ENCODE measurements around the gene C17orf114.
"Not testable (repeated sequence)": the region's sequence is repeated elsewhere in the genome, so short reads cannot be mapped to it uniquely, and the experiment has no call there.

Gene C17orf114

DNA sequence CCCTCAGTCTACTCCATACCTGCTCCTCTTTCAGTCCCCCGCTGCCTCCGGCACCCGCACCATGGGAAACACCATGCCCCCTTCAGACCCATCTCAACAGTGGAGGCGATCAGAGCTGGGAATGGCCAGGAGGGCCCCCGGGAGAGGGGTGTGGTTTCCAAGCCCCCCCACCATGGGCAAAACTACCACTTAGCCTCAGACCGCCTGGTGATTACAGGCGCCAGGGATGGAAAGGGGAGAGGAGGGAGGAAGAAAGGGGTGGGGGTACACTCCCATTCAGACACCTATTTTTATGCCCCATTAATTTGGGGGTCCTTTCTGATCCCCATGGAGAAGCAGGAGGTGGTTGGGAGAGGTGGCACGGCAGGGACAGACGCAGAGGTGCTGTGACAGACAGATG is at the start of gene C17orf114:
C17orf114 (minus strand) TSS at position 101 of the 400 bp plus-strand sequence.
- no peak for DNase-seq

- DNase-seq = no peak
Observed at GRCh38 chr17:4851084-4851483, 49.0 kb upstream of the C17orf114 start.

DNA sequence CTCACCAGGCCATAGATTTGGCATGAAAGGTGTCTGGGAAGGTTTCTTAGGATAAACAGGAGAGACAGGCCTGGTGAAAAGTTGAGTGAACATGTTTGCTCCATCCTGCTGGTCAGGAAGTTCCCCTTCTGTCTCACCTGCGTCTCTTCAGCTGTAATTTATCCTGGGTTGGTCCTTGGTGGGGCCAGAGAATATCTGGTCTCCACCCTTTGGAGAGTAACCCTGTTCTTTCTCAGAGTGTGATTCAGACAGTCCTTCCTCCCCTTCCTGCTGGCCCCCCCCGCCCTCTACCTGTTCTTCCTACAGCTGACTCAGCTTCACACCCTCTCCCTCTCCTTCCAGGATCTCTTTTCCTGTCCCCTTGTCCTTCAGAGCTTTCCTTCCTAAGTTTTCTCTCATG is 48.1 kb upstream of the C17orf114 start:
- DNase-seq = no peak

- DNase-seq = no peak
Observed at GRCh38 chr17:4849011-4849536, 46.9 kb upstream of the C17orf114 start.

GRCh38 chr17:4846635-4847390 is 44.7 kb upstream of the C17orf114 start:
- no peak for DNase-seq

- no peak for DNase-seq
Observed at GRCh38 chr17:4845118-4845517, 43.0 kb upstream of the C17orf114 start.

GRCh38 chr17:4843321-4844000 is 41.3 kb upstream of the C17orf114 start:
- DNase-seq = no peak

GRCh38 chr17:4842376-4842775 is 40.2 kb upstream of the C17orf114 start:
- DNase-seq = no peak

GRCh38 chr17:4840893-4841242 is 38.7 kb upstream of the C17orf114 start:
- peak; percentile 13 for DNase-seq

DNA sequence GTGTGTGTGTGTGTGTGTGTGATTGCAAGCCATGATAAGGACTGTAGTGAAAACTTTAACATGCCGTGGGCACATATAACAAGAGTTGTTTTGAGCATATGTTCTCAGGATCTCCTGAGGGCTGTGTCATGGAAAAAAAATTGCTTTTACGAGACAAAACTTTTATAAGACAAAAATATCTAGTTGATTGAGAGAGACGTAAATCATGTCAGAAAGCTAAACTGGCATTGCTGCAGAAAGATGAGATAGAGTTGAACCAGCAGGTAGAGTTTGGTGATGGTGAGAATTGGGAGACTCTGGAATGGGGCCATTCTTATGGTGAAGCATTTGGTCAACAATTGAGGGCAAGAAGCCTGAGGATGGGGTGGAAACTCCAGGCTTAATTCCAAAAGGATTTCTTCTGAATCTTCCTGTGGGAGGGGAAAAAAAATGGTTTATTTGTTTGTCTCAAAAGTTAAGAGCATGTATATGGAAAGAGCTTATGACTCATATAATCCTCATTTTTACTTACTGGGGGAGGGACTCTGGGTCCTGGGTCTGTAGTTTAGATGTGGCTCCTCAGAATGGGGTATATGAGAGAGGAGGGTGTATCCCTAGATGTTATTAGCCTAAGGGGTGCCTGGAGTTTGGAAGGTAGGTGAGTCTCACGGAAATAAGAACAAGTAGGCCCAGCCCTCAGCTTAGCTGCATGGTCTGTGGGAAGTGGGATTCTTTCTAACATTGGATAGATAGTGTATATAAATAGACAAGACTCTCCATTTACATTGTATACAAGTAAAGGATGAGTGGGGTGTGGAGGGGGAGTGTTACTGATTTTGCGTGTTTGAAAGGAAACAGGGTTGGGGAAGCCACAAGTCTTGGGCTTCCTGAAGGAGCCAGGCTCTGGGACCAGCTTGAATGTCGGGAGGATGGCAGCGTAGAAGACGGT is 38.1 kb upstream of the C17orf114 start:
- no peak for DNase-seq

DNA sequence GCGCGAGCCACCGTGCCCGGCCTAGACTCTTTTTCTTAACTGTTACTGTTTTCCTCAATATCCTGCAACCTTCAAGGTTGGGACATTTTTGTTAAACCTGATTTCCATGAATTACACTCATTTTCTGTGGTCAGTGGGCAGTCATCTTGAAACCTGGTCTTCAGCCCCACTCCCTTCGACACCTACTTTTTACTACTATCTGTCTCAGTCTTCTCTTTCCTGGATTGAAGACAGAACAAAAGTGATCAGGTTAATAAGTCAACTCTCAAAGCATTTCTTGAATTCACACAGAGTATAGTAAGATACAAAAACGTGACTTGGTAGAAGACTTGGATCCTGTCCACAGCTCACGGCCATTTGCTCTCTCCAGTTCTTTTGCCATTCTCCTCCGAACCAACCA is 37.1 kb upstream of the C17orf114 start:
- DNase-seq = no peak

DNA sequence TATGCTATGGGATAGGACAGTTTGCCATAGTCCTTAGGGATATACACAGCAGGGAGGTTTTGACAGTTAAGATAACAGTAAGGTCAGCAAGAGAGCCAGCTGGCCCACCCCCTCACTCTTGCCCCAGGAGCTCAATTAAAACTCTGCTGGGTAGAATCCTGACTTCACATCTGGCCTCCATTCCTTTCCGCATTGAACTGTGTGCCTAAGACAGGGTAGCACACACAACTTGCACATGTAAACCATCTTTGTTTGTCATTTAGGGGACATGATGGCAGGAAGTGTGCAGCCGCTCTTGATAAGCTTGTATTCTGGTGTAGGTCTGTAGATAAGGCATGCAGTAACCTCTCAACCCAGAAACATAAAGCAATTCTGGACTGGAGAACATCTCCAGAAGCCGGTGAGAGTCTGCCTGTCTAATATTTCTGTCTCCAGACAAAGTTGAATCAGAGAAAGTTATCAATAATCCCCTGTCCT is 36.2 kb upstream of the C17orf114 start:
- no peak for DNase-seq

DNA sequence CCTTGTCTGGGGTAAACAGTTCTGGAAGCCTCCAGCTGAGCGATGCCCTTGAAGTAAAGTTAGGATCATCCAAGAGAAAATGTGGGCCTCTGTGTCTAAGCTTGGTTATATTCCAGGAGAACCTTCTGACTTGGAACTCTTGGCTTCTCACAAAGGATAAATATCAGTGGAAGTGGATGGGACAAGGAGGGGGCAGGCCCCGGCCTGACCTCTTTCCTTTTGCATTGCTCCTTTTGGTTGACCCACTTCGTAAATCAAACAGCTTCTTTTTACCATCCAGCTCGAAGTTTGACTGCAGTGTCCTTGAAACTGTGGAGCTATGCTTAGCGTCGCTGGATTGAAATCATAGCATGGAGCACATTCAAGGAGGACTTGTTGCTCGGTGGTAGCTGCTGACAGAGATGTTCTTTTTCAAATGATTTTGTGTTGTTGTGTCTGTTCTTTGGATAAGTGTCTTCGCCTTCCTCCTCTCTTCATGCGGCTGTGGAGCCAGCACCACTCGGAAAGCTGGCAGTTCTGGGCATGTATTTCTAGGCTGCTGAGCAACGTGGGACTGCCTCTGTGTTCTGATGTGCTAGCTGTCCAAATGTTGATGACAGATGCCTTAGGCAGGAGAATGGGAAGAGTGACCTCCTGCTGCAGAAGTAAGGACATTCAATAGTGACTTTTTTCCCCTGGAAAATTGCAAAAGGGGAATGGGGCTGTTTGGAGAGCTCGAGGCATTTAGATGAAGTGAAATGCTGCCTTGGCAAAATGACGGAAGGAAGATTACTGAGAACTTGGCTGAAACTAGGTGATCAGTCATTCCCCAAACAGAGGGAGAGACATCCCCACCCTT is 35.6 kb upstream of the C17orf114 start:
- DNase-seq = no peak

DNA sequence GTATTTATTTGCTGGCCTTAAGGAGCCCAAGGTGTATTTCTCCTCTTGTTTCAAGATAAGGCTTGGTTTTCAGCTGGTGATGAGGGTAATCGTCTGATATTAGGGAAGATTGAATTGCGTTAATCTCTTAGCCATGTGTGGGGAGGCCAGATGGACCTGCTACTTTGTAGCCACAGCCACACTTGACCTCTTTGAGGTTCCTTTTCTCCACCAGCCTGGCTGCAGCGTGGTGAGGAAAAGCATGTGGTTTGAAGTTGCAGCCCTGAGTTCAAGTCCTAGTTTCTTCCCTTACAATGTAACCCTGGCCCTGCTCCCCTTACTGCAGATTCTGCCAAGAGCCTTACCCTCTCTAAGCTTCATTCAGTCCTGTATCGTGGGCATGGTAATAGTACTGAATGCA is 34.1 kb upstream of the C17orf114 start:
- DNase-seq = no peak

DNA sequence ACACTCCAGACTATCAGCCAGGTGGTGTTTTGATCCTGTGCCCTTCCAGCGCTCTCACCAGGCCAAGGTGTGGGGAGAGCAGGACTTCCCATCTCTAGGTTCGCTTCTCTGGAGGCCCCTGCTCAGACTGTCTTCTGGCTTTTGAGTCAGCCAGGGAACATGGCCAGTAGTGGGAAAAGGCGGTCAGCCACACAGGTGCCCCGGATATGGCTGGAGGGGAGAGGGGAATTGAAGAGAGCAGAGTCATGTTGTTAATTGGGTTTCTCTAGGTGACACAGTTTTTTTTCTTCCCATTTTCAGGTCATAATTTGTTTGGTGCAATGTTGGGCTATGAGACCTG is 32.5 kb upstream of the C17orf114 start:
- DNase-seq = no peak

GRCh38 chr17:4833941-4834680 is 32.0 kb upstream of the C17orf114 start:
- DNase-seq = peak; percentile 17

DNA sequence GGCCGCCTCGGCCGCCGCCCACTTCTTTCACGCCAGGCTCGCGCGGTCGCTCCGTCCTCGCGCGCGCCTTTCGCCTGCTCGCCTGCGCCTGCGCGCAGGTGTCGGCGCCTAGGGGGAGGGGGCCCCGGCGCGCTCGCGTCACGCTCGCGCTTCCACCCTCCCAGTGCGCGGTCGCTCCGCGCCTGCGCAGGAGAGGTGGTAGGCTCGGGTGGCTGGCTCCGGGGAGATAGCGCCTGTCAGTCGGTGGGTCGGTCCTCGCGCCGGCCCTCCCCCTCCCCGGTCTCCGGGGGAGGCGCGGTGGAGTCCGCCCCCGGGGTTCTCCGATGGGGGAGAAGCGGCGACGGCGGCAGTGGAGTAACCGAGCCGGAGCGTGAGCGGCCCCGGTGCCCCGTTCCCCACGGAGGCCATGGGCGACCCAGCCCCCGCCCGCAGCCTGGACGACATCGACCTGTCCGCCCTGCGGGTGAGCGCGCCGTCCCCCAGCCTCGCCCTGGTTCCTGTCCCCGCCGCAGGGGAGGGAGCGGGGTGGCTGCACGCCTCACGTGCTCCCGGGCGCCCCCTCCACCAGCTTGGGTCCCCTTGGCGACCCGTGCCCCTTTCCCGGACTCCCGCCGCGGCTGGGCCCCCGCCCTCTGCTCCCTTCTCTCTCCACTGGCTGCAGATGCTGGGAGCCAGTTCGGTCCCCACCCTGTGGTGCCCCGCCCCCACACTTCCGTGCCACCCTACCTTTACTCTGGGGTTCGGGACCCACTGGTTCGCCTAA is 31.2 kb upstream of the C17orf114 start, which contains the start of gene MINK1:
MINK1 (plus strand) TSS at position 163 of the 763 bp plus-strand sequence; CDS start at position 407, 244 bp downstream.
- DNase-seq = peak; percentile 95

DNA sequence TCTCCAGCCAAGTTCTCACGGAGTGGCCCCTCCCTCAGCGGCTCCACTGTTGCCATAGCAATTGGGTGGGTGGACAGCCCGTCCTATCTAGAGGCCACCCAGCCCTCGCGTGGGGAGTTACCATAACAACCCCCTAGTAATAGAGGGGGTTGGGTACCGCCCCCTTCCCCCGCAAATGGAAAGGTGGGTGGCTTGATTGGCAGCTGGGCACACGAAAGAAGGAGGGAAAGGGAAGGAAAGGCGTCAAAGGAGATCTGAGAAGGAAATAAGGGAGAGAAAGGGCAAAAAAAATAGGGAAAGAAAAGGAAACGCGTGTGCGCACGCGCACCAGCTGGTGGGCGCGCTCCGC is 30.7 kb upstream of the C17orf114 start:
- DNase-seq = not testable (repeated sequence)

GRCh38 chr17:4827399-4827798 is 25.3 kb upstream of the C17orf114 start:
- DNase-seq = no peak

DNA sequence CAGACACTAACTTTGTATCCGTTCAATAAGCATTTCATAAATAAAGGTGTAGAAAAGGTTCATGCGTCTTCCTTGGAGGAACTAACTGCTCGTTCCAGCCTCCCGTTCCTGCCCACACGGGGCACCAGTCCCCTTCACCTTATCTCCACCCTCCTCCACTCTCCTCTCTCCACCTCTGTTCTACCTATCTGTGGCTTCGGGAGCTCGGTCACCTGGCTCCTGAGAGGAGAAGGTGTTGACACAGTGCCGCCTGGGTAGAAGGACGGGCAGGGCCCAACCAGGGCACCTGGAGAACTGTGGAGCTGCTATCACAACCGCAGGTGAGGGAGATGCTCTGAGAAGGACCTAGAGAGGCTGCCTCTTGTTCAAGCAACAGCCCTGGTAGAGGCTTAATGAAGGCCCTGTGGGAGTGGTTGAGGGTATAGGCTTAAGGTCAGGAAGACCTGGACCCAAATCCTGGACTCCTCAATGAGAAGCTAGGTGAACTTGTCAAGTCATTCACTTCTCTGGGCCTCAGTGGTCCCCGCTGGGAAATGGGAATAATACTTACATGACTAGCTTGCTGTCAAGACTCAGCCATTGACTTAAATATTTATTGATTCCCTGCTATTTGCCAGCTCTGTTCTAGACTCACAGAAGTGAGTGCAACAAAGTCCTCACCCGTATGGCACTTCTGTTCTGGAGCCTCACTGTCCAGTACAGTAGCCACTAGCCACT is 21.4 kb upstream of the C17orf114 start:
- DNase-seq = no peak
